Mesothelial cell of epicardium (in vitro differentiated cells): Measurements from ENCODE around the gene CFAP92. TPM values are rescaled to one million over a fixed set of nuclear protein-coding genes. Genes with fewer than 3 reads are reported as not detected.

Source experiments
- DNase-seq, 2 experiments: peaks; one replicate each; pipeline ENCODE4 v3.0.0; 2021; ENCODE audit warnings: low spot score in 2 of 2; ENCODE audit not compliant: unreplicated experiment in 2 of 2
- H3K27ac Mint-ChIP-seq: 2 replicates; pipeline ENCODE4 v1.8.0; 2021; ENCODE audit warnings: mixed read lengths
- H3K27me3 Mint-ChIP-seq: 2 replicates; pipeline ENCODE4 v1.8.0; 2021; ENCODE audit warnings: low read depth, mixed read lengths
- H3K36me3 Mint-ChIP-seq: 2 replicates; pipeline ENCODE4 v1.8.0; 2021; ENCODE audit warnings: mixed read lengths
- H3K4me1 Mint-ChIP-seq: 2 replicates; pipeline ENCODE4 v1.8.0; 2021; ENCODE audit warnings: mixed read lengths
- H3K4me3 Mint-ChIP-seq: 2 replicates; pipeline ENCODE4 v1.8.0; 2021; ENCODE audit warnings: mild to moderate bottlenecking, moderate library complexity, mixed read lengths
- H3K9me3 Mint-ChIP-seq: 2 replicates; pipeline ENCODE4 v1.8.0; 2021; ENCODE audit warnings: mixed read lengths
- CTCF ChIP-seq: fragments of 200-600 bp; sonication (generic); IDR thresholded peaks from one replicate; pipeline ENCODE4 v1.5.0; 2021; ENCODE audit warnings: antibody characterized with exemption; ENCODE audit not compliant: unreplicated experiment
- total RNA-seq: library from RNA; stranded (reverse); gene quantifications from 3 replicates; pipeline ENCODE4 v1.2.1, GENCODE V29; 2021

The CFAP92 gene
- total RNA-seq, 1 donor from 2014 or later, result 0.76 TPM

GRCh38 chr3:128874481-128875180 lies 119.2 kb downstream of the CFAP92 start:
- Mint-ChIP-seq H3K4me3 (no peak overlapping the region), H3K4me1 (peaks cover 19% of the 10 kb centered on the region), H3K27ac (no peak overlapping the region), H3K36me3 (no peaks in the 10 kb centered on the region), H3K9me3 (no peaks in the 10 kb centered on the region), H3K27me3 (peaks cover 7% of the 10 kb centered on the region)
- TF ChIP-seq CTCF, result no peak
- no peak for DNase-seq

GRCh38 chr3:128873244-128874022 lies 120.4 kb downstream of the CFAP92 start:
- Mint-ChIP-seq H3K4me1 (peaks cover 12% of the 10 kb centered on the region), H3K27me3 (peaks cover 7% of the 10 kb centered on the region), H3K36me3 (no peaks in the 10 kb centered on the region), H3K9me3 (no peaks in the 10 kb centered on the region), H3K27ac (no peak overlapping the region), H3K4me3 (no peak overlapping the region)
- no peak for TF ChIP-seq CTCF
- DNase-seq, result no peak

GRCh38 chr3:128872744-128873143 lies 121.1 kb downstream of the CFAP92 start:
- no peak for DNase-seq
- H3K36me3 Mint-ChIP-seq, result no peaks in the 10 kb centered on the region
- no peaks in the 10 kb centered on the region for H3K9me3 Mint-ChIP-seq
- no peak for TF ChIP-seq CTCF
- no peak overlapping the region for H3K4me3 Mint-ChIP-seq
- no peak overlapping the region for H3K27ac Mint-ChIP-seq
- H3K4me1 Mint-ChIP-seq, result peaks cover 5% of the 10 kb centered on the region
- peaks cover 7% of the 10 kb centered on the region for H3K27me3 Mint-ChIP-seq

- TF ChIP-seq CTCF, result no peak
- H3K27me3 Mint-ChIP-seq, result peaks cover 7% of the 10 kb centered on the region
- no peak overlapping the region for H3K4me3 Mint-ChIP-seq
- H3K27ac Mint-ChIP-seq, result no peak overlapping the region
- peaks cover under 1% of the 10 kb centered on the region for H3K4me1 Mint-ChIP-seq
- H3K9me3 Mint-ChIP-seq, result no peaks in the 10 kb centered on the region
- DNase-seq, result no peak
- H3K36me3 Mint-ChIP-seq, result no peaks in the 10 kb centered on the region
Measured at GRCh38 chr3:128872282-128872681, 121.6 kb downstream of the CFAP92 start.

GRCh38 chr3:128870347-128870746 lies 123.5 kb downstream of the CFAP92 start:
- Mint-ChIP-seq H3K4me3 (no peak overlapping the region), H3K36me3 (no peaks in the 10 kb centered on the region)

More at GRCh38 chr3:128870347-128870746, 123.5 kb downstream of the CFAP92 start:
- no peak overlapping the region for H3K27ac Mint-ChIP-seq
- peaks cover 3% of the 10 kb centered on the region for H3K4me1 Mint-ChIP-seq
- H3K9me3 Mint-ChIP-seq, result no peaks in the 10 kb centered on the region
- no peak for TF ChIP-seq CTCF
- no peak for DNase-seq
- H3K27me3 Mint-ChIP-seq, result peaks cover 7% of the 10 kb centered on the region
